Jurkat, Clone E6-1 (cell line): ENCODE results near the gene UQCRH.
"Not testable (repeated sequence)": the region's sequence is repeated elsewhere in the genome, so short reads cannot be mapped to it uniquely, and the experiment has no call there.

Experiments
- DNase-seq: peaks from one replicate; pipeline ENCODE4 v3.0.0-alpha.2; 2011; ENCODE audit warnings: low read depth, low spot score
- H3K4me3 ChIP-seq: 2 replicates; pipeline ENCODE4 v1.5.1; 2011; ENCODE audit warnings: mild to moderate bottlenecking, low read length, control low read depth, moderate library complexity

Gene UQCRH

DNA sequence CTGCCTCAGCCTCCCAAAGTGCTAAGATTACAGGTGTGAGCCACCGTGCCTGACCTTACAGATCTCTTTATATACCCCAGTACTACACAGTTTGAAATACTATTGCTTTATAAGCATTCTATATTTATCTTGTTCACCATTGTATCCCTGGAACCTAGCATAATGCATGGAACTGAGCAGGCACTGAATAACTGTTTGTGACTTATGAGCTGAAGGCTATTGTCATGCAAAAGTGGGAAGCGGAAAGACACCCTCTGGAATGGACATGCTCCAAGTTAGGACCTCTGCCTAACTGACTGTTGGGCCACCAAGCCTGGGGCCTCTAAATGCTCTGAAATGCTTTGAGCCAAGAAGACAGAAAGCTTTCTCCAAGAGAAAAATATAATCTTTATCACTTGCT lies 8.2 kb upstream of the UQCRH start:
- DNase-seq: no peak
- no peak overlapping the region for H3K4me3 ChIP-seq

DNA sequence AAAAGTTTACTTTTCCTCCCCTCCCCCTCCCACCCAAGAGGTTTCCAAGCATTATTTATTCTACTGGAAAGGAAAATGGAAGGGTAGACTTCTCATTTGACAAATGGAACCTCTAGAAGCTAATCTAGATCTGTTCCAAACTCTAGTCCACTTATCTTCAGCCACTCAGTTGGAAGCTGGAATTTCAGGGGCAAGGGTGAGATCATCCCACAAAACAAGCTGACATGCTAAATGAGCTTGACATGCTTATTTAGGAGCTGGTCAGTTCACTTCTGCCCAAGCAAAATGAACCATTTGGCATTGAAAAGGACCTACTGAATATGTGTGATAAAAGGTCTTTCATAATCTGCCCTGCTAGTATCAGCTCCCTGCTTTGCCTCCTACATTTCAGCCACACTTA lies 5.1 kb upstream of the UQCRH start:
- no peak for DNase-seq
- H3K4me3 ChIP-seq: no peak overlapping the region

DNA sequence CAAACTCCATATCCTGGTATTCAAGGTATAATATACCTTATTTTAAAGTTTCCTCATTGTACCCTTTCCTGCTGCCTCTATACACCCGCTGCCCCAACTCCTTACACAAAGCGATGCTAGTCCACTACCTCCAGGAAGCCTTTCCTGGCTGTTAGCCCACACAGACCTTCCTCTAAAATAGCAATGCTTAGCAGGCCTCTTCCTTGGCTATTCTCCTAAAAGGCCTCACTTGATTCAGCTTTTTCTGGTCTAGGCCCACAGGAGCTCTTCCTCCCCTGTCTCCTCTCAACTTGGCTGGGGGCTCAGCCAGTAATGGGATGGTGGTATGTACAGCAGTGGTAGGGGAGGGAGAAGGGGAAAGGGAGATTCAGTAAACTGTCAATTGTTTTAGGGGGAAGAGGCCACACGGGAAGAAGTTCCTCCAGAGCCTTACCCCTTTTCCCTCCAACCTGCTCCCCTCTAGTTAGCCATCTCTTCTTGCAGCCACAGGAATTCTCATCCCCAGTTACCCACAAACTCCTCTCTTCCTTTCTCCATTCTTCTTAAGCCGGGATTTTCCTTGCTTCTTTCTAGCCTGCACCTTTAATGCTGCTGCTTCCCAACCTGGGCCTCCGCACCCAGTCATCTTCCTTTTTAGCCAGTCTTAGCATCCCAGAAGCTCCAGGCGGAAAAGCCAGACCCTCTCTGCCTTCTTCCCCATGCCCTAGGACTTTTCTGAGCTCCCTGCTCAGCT lies 2.7 kb upstream of the UQCRH start:
- peak overlapping the region; percentile 98 for H3K4me3 ChIP-seq
- no peak for DNase-seq

DNA sequence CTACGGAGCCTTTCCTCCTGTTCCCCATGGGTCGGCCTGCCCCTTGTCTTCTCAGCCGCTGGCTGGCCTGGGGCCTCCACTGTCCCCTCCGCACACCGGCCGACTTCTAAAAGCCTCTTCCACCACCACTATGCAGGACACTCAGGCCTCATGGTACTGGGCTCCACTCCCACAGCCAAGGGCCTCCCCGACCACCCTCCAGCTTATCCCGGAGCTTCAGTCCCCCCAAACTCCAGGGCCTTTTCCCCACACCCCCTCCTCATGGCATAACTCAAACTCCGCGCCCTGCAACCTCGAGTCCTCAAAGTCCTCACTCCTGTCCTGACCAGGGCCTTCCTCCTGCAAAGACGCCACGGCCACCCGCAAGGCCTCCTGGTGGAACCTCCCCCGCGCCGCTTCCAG lies 2.1 kb upstream of the UQCRH start:
- H3K4me3 ChIP-seq: peak overlapping the region; percentile 98
- DNase-seq: no peak

DNA sequence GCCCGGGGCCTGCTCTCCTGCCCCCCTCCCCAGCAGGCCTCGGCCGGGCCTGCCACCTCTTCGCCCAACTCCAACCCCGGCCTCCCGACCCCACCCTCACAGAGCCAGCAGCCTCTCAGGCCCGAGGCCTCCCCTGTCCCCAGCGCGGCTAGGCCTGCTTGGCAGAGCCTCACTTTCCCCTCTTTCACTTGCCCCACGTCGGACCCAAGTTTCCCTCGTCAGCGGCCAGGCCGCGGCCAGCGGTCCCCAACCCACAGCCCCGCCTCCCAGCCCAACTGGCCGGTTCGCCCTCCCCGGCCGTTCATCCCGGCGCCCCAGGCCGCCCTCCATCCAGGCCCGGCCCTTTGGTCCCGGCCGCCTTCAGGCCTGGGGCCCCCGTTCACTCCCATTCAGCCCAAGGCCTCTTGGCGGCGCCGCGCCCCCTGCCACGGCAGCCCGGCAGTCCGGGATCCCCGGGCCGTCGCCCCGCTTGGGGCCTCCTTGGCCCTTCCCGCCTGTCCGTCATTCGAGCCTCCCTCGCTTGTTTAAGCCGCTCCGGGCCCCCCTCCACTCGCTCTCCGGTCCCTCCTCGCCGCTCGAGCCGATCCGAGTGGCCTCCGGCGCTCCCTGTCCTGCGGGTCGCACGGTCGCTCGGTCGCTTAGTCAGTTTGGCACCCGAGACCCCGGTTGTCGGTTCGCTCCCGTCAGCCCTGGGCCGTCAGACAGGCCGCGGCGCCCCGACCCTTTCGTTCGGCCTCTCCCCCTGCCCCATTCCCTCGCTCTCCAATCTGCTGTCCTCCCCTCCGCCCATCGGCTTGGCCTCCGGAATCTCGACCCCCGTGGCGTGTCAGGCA lies 1.5 kb upstream of the UQCRH start:
- peak overlapping the region; percentile 98 for H3K4me3 ChIP-seq
- no peak for DNase-seq

DNA sequence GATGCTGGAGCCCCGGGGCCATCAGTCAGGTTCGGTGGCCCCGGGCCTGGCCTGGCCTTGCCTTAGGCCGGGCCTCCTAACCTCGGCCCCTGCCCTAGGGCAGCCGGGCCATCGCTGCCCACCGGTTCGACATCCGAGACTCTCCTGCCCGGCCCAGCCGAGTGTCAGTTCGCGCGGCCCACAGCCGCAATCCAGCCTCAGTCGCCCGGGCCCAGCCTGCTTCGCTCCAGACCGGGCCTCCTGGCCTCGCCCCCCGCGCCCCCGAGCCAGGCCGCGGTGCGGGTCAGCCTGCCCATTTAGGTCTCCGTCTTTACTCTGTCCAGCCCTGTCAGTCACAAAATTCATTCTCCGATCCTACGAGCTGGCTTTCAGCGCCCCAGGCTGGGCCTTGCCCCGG lies 859 bp upstream of the UQCRH start:
- H3K4me3 ChIP-seq: peak overlapping the region; percentile 98
- DNase-seq: no peak

DNA sequence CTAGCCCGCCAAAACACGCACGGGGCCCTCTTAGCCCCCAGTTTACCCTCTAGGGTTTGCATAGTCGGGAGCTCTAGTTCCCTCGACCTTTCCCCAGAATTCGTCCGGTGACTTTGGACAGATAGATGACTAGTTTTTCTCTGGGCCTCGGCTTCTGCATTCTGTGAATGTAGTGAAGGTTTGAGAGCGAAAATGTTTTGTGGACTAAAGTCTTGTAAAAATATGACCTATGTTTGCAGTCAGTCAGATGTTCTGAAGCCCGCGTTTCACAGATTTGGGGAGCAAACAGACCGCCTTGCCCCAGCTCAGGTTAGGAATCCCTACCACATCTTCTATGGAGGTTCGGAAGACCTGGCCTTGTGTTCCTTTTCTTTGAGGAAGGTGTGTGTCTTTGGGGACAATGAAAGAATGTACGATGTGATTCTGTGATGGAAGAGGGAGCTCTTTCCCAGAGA lies 401 bp downstream of the UQCRH start:
- H3K4me3 ChIP-seq: peak overlapping the region; percentile 98
- no peak for DNase-seq

DNA sequence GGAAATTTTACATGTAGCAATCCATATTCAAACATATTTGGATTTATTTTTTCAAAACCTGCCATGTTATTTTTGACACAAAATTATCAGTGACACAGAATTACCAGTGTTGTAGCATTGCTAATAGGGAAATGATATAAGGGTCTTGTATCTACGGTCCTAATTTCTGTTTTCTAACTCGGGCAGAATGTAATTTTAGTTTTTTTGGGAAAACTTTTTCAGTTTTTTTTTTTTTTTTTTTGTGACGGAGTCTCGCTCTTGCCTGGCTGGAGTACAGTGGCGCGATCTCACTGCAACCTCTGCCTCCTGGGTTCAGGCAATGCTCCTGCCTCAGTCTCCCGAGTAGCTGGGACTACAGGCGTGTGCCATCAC lies 2.6 kb downstream of the UQCRH start:
- no peak overlapping the region for H3K4me3 ChIP-seq
- no peak for DNase-seq

DNA sequence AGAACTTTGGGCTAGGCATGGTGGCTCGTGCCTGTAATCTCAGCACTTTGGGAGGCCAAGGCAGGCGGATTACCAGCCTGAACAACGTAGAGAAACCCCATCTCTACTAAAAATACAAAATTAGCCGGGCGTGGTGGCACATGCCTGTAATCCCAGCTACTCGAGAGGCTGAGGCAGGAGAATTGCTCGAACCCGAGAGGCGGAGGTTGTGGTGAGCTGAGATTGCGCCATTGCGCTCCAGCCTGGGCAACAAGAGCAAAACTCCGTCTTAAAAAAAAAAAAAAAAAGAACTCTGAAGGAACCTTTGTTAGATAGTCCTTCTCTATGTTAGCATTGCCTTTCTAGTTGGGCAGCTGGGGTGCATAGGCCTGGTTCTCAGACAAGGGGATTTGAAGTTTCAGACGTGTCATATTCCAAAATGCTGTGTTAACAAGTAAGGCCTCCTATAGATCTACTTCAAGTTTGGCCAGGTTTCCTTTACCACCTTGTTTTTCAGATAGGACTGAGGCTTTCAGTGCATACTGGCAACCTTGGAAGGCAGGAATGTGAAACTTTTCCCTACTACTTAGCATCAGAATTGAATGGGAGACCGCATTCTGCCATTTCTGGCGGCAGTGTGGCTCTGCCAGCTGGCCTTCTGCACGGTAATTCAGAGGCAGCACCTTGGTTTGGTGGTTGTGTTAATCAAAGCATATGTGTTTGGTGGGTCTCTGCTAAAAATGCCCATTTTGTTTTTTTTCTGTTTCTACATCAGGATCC lies 6.1 kb downstream of the UQCRH start:
- no peak overlapping the region for H3K4me3 ChIP-seq

DNA sequence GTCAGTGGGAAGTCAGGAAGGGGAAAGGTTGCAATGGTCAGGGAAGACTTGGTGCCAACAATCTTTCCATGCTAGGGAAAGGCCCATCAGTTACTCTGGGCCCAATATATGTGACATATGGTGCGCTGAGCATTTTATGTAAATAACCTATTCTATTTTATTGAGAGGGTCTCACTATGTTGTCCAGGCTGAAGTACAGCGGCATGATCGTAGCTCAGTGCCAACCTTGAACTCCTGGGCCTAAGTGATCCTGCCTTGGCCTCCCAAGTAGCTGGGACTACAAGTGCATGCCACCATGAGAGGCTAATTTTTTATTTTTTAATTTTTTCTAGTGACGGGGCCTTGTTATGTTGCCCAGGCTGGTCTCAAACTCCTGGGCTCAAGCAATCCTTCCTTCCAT lies 6.8 kb downstream of the UQCRH start:
- DNase-seq: no peak
- H3K4me3 ChIP-seq: no peak overlapping the region

More for the DNA sequence above, 6.1 kb downstream of the UQCRH start:
- DNase-seq: no peak

DNA sequence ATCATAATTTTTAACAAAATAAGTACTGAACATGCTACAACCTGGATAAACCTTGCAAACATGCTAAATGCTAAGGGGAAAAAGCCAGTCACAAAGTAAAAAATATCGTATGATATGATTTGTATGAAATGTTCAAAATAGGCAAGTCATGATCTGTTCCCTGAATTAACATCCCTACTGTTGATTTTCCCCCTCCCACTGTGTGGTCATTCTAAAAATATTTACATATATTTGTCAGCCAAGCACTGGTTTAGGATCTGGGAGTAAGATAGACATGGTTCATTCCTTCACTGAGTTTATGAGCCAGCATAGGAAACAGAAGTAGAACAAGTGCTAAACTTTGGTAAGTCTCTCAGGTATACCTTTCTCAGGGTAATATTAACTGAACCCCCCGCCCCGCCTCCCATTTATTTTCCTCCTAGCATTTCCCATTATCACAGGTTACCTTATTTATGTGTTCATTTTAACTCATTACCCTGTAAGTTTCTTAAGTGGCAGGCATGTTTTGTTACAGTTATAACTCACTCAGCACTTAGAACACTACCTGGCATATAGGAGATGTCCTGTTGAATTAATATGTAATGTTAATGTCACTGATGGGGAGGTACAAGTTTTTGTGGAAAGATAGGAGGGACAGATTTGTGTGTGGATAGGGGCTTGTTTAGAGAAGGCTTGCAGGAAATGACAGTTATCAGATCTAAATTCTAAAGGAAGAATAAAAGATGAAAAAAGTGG lies 12.3 kb downstream of the UQCRH start:
- H3K4me3 ChIP-seq: no peak overlapping the region
- DNase-seq: no peak

DNA sequence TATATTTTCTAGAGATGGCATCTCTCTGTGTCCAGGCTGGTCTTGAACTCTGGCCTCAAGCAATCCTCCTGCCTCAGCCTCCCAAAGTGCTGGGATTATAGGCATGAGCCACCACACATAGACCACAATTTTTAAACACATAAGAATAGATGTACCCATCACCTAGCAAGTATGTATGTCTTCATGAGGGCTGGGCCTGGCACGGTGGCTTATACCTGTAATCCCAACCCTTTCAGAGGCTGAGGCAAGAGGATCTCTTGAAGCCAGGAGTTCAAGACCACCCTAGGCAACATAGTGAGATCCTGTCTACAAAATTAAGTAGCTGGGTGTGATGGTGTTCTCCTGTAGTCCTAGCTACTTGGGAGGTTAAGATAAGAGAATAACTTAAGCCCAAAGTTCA lies 13.8 kb downstream of the UQCRH start:
- H3K4me3 ChIP-seq: no peak overlapping the region
- no peak for DNase-seq

DNA sequence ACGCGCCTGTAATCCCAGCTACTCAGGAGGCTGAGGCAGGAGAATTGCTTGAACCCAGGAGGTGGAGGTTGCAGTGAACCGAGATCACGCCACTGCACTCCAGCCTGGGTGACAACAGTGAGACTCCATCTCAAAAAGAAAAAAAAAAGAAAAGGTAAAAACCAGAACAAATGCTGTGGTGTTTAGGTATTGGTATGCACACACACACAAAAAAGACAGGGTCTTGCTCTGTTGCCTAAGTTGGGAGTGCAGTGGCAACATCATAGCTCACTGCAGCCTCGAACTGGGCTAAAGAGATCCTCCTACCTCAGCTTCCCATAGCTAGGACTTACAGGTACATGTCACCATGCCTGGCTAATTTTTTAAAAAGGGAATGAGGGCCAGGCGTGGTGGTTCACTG lies 15.8 kb downstream of the UQCRH start:
- not testable (repeated sequence) for DNase-seq, H3K4me3 ChIP-seq

DNA sequence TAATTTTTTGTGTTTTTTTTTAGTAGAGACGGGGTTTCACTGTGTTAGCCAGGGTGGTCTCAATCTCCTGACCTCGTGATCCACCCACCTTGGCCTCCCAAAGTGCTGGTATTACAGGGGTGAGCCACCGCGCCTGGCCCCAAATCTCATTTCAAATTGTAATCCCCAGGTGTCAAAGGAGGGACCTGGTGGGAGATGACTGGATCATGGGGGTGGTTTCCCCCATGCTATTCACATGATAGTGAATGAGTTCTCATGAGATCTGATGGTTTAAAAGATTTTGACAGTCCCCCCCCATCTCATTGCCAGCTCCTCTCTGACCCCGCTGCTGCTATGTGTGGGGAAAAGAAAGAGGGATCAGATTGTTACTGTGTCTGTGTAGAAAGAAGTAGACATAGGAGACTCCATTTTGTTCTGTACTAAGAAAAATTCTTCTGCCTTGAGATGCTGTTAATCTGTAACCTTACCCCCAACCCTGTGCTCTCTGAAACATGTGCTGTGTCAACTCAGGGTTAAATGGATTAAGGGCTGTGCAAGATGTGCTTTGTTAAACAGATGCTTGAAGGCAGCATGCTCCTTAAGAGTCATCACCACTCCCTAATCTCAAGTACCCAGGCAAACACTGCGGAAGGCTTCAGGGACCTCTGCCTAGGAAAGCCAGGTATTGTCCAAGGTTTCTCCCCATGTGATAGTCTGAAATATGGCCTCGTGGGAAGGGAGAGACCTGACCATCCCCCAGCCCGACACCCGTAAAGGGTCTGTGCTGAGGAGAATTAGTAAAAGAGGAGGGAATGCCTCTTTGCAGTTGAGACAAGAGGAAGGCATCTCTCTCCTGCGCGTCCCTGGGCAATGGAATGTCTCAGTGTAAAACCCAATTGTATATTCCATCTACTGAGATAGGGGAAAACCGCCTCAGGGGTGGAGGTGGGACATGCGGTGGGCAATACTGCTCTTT lies 16.7 kb downstream of the UQCRH start:
- DNase-seq, H3K4me3 ChIP-seq: not testable (repeated sequence)

DNA sequence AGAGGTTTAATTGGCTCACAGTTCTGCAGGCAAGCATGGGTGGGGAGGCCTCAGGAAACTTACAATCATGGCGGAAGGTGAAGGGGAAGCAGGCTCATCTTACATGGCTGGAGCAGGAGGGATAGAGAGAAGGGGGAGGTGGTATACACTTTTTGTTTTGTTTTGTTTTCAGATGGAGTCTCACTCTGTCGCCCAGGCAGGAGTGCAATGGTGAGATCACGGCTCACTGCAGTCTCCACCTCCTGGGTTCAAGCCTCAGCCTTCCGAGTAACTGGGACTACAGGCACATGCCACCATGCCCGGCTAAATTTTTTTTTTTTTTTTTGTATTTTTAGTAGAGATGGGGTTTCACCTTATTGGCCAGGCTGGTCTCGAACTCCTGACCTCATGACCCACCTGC lies 18.7 kb downstream of the UQCRH start:
- H3K4me3 ChIP-seq, DNase-seq: not testable (repeated sequence)

DNA sequence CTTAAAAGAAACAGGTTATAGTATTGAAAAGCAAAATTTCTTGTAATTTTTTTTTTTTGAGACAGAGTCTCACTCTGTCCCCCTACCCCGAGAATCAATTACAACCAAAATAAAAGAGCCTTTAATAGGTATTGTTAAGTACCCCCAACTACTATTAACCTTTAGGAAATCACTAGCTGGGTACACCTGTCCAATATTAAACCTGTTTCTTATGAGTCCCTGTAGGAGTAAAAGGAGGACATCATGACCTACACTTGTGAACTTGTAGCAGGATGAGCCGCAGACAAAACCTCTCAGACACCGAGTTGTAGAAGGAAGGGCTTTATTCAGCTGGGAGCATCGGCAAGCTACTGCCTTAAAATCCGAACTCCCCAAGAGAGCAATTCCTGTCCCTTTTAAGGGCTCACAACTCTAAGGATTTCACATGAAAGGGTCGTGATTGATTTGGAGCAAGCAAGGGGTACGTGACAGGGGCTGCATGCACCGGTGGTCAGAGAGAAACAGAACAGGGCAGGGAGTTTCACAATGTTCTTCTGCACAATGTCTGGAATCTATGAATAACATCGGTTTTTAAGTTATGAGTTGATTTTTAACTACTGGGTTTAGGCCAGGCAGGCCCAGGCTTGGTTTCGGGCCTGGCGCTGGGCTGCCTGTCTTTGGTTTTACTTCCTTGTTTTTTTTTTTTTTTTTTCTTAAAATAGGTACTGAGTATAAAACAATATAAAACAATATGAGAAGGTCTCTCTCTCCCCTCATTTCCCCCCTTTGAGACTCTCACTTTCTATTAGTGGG lies 22.0 kb downstream of the UQCRH start:
- not testable (repeated sequence) for H3K4me3 ChIP-seq, DNase-seq

DNA sequence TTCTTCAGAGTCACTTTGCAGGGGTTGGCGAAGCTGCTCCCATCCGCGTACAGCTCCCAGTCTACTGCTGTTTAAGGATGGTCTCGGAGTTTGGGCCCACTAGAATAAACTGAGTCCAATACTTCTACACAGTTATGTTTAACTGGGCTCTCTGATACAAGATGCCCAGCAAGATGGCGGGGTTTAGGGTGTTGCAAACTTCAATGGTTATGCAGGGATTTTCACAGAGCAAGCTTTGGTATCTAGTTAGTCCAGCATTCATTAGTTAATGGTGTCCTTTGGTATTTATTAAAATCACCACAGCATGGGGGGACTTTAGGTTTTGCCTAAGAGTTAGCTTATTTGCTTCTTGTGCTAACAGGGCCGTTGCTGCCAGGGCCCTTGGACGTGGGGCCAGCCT lies 24.7 kb downstream of the UQCRH start:
- H3K4me3 ChIP-seq, DNase-seq: not testable (repeated sequence)
